ENCODE measurements around the gene C16orf90.

DNA sequence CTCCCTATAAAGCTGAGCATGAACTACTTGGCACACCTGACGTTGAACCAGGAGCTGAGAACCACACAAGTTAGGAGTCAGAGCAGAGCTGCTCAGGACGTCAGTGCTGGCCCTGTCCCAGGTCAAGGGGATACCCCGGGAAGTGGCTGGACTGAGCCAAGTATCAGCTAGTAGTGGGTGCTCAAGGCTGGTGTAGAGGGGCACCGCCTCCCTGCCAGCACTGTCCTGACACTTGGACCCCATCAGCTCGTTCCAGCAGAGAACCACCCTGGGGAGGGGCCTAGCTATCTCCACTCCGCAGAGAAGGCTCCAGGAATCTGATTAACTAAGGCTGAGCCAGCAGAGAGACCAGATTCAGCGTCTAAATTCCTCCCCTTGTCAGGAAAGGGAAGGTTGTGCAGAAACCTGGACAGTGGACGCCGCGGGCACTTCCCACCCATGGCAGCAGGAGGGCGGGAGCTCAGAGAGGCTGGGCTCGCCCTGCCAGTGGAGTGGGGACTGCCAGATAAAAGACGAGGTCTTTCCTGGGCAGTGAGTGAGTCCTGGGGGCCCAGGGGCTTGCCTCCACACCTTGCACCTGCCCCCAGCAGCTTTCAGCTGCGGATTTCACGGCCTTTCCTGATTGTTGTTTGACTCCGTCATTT is 21.0 kb downstream of the C16orf90 start:
- TF ChIP-seq, protein P1, sequence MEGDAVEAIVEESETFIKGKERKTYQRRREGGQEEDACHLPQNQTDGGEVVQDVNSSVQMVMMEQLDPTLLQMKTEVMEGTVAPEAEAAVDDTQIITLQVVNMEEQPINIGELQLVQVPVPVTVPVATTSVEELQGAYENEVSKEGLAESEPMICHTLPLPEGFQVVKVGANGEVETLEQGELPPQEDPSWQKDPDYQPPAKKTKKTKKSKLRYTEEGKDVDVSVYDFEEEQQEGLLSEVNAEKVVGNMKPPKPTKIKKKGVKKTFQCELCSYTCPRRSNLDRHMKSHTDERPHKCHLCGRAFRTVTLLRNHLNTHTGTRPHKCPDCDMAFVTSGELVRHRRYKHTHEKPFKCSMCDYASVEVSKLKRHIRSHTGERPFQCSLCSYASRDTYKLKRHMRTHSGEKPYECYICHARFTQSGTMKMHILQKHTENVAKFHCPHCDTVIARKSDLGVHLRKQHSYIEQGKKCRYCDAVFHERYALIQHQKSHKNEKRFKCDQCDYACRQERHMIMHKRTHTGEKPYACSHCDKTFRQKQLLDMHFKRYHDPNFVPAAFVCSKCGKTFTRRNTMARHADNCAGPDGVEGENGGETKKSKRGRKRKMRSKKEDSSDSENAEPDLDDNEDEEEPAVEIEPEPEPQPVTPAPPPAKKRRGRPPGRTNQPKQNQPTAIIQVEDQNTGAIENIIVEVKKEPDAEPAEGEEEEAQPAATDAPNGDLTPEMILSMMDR (conservative IDR thresholded peaks at IDR 0.05; ENCODE audit: low read depth, low read length): no peak
- TF ChIP-seq EZH2 (IDR thresholded peaks at IDR 0.05; ENCODE audit: borderline replicate concordance, low read depth, low read length, poor library complexity, severe bottlenecking): no peak
